Breast epithelium (tissue), 3 donors: Measurements from ENCODE around the gene MLST8.

Experiments used
- CTCF ChIP-seq, 3 donors: fragments of 450-650 bp; IDR thresholded peaks; one replicate each; pipeline ENCODE4 v1.5.1; 2016 to 2017; ENCODE audit warnings: antibody characterized with exemption in 3 of 3, mild to moderate bottlenecking in 3 of 3, moderate library complexity in 3 of 3
- POLR2A ChIP-seq: fragments of 450-650 bp; IDR thresholded peaks from one replicate; pipeline ENCODE4 v1.6.1; 2016; ENCODE audit warnings: antibody characterized with exemption, mild to moderate bottlenecking, moderate library complexity
- POLR2AphosphoS5 ChIP-seq, 3 donors: sonication (generic); formaldehyde crosslinking; IDR thresholded peaks; one replicate each; pipeline ENCODE4 v1.6.1; 2017; ENCODE audit warnings: antibody characterized with exemption in 3 of 3

- no peak for TF ChIP-seq POLR2A
- no peak for TF ChIP-seq CTCF (IDR thresholded peaks at IDR 0.05)
- TF ChIP-seq POLR2AphosphoS5 (IDR thresholded peaks at IDR 0.05) = no peak
Observed at GRCh38 chr16:2209258-2210008, 4.2 kb downstream of the MLST8 start.
